IMR-90 (cell line): Measurements from ENCODE around the gene GTF3C4.
"Not testable (repeated sequence)": the region's sequence is repeated elsewhere in the genome, so short reads cannot be mapped to it uniquely, and the experiment has no call there.

ENCODE experiments used
- CEBPB ChIP-seq: IDR thresholded peaks from 2 replicates; pipeline ENCODE4 v1.6.1; 2012; ENCODE audit warnings: low read depth, low read length, improper control_type of control experiment
- MAZ ChIP-seq: IDR thresholded peaks from 2 replicates; pipeline ENCODE4 v1.6.1; 2012; ENCODE audit warnings: low read depth, mild to moderate bottlenecking, low read length, improper control_type of control experiment, moderate library complexity, borderline replicate concordance
- NFE2L2 ChIP-seq: fragments of 150-350 bp; IDR thresholded peaks from 2 replicates; pipeline ENCODE4 v1.6.1; 2016; ENCODE audit warnings: low read depth, mild to moderate bottlenecking, low read length
- POLR2A ChIP-seq: IDR thresholded peaks from 2 replicates; pipeline ENCODE4 v1.6.1; 2012; ENCODE audit warnings: mild to moderate bottlenecking, low read depth, low read length
- RCOR1 ChIP-seq: IDR thresholded peaks from 2 replicates; pipeline ENCODE4 v1.6.1; 2012; ENCODE audit warnings: mild to moderate bottlenecking, low read length, improper control_type of control experiment; ENCODE audit not compliant: insufficient replicate concordance
- RFX5 ChIP-seq: IDR thresholded peaks from 2 replicates; pipeline ENCODE4 v1.8.0; 2012; ENCODE audit warnings: low read depth, mild to moderate bottlenecking, low read length, moderate library complexity
- SMC3 ChIP-seq: fragments of 150-350 bp; IDR thresholded peaks from 2 replicates; pipeline ENCODE4 v1.6.1; 2016; ENCODE audit warnings: low read depth, mild to moderate bottlenecking, antibody characterized with exemption, low read length, moderate library complexity
- TF ChIP-seq, protein P1 (sequence below): conservative IDR thresholded peaks from 2 replicates; pipeline ENCODE4 v1.5.1; 2012; ENCODE audit warnings: mild to moderate bottlenecking, low read depth, low read length, improper control_type of control experiment
- TF ChIP-seq, protein P2 (sequence below): fragments of 150-350 bp; IDR thresholded peaks from 2 replicates; pipeline ENCODE4 v1.6.1; 2017; ENCODE audit warnings: mild to moderate bottlenecking, antibody characterized with exemption, low read length, low read depth

DNA sequence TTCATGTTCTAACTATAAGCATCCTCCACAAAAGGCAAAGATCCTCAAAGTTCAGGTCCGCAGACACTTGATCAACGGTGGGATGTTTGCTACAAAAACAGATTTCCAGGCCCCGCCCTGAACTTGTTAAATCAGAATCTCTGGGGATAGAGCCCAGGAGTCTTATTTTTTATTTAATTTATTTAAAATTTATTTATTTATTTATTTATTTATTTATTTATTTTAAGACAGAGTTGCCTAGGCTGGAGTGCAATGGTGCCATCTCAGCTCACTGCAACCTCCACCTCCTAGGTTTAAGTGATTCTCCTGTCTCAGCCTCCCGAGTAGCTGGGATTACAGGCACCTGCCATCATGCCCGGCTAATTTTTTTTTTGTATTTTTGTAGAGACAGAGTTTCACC is 40.9 kb downstream of the GTF3C4 start:
- TF ChIP-seq SMC3, POLR2A, MAZ, RCOR1, RFX5, CEBPB, NFE2L2: not testable (repeated sequence)
- TF ChIP-seq, protein P1, sequence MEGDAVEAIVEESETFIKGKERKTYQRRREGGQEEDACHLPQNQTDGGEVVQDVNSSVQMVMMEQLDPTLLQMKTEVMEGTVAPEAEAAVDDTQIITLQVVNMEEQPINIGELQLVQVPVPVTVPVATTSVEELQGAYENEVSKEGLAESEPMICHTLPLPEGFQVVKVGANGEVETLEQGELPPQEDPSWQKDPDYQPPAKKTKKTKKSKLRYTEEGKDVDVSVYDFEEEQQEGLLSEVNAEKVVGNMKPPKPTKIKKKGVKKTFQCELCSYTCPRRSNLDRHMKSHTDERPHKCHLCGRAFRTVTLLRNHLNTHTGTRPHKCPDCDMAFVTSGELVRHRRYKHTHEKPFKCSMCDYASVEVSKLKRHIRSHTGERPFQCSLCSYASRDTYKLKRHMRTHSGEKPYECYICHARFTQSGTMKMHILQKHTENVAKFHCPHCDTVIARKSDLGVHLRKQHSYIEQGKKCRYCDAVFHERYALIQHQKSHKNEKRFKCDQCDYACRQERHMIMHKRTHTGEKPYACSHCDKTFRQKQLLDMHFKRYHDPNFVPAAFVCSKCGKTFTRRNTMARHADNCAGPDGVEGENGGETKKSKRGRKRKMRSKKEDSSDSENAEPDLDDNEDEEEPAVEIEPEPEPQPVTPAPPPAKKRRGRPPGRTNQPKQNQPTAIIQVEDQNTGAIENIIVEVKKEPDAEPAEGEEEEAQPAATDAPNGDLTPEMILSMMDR, result not testable (repeated sequence)
- TF ChIP-seq, protein P2, sequence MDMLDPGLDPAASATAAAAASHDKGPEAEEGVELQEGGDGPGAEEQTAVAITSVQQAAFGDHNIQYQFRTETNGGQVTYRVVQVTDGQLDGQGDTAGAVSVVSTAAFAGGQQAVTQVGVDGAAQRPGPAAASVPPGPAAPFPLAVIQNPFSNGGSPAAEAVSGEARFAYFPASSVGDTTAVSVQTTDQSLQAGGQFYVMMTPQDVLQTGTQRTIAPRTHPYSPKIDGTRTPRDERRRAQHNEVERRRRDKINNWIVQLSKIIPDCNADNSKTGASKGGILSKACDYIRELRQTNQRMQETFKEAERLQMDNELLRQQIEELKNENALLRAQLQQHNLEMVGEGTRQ, result not testable (repeated sequence)
